ENCODE data around the gene AVPI1. TPM values are rescaled to one million over a fixed set of nuclear protein-coding genes. Genes with fewer than 3 reads are reported as not detected.

AVPI1 gene
- total RNA-seq, 1 donor from 2014 or later: 7.9 TPM

DNA sequence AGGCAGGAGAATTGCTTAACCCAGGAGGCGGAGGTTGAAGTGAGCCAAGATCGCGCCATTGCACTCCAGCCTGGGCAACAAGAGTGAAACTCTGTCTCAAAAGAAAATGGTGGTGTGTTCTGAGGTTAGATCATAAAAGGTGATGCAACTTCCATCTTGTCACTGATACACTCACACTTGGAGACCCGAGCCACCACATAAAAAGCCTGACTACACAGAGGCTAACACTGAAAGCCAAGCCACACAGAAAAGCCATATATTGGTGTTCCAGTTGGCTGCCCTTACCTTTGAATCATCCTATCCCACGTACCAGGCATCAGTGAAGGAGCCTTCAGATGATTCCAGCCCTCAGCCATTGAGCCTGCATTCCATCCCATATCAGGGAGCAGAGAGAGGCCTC lies 57.8 kb downstream of the AVPI1 start:
- no peak overlapping the region for H3K27ac Mint-ChIP-seq
- H3K36me3 Mint-ChIP-seq: no peaks in the 10 kb centered on the region
- no peaks in the 10 kb centered on the region for H3K9me3 Mint-ChIP-seq
- no peaks in the 10 kb centered on the region for H3K27me3 Mint-ChIP-seq (ENCODE audit: low read depth)
- H3K4me1 Mint-ChIP-seq: peaks cover 11% of the 10 kb centered on the region
- H3K4me3 Mint-ChIP-seq: no peak overlapping the region
- DNase-seq (ENCODE audit: low spot score in 2 of 2, unreplicated experiment in 2 of 2): no peak
- TF ChIP-seq, protein P1, sequence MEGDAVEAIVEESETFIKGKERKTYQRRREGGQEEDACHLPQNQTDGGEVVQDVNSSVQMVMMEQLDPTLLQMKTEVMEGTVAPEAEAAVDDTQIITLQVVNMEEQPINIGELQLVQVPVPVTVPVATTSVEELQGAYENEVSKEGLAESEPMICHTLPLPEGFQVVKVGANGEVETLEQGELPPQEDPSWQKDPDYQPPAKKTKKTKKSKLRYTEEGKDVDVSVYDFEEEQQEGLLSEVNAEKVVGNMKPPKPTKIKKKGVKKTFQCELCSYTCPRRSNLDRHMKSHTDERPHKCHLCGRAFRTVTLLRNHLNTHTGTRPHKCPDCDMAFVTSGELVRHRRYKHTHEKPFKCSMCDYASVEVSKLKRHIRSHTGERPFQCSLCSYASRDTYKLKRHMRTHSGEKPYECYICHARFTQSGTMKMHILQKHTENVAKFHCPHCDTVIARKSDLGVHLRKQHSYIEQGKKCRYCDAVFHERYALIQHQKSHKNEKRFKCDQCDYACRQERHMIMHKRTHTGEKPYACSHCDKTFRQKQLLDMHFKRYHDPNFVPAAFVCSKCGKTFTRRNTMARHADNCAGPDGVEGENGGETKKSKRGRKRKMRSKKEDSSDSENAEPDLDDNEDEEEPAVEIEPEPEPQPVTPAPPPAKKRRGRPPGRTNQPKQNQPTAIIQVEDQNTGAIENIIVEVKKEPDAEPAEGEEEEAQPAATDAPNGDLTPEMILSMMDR (IDR thresholded peaks at IDR 0.05; ENCODE audit: unreplicated experiment): no peak

DNA sequence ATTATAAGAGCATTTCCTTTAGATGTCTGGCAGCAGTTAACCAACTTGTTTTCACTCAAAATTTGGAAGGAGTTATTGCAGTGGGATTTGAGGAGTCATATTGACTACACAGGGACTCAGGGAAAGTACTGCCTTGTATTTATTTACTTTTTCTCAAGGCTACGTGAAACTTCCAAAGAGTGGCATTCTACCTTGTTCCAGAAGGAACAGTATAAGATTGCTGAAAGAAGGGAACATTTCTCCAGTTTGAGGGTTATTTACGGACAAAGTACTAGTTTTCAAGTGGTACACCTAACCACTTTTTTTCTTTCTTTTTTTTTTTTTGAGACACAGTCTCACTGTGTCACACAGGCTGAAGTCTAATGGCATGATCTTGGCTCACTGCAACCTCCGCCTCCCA lies 58.8 kb downstream of the AVPI1 start:
- Mint-ChIP-seq H3K4me3 (no peak overlapping the region), H3K27me3 (ENCODE audit: low read depth) (no peaks in the 10 kb centered on the region), H3K9me3 (no peaks in the 10 kb centered on the region), H3K27ac (no peak overlapping the region), H3K36me3 (no peaks in the 10 kb centered on the region), H3K4me1 (peaks cover 6% of the 10 kb centered on the region)
- DNase-seq (ENCODE audit: low spot score in 2 of 2, unreplicated experiment in 2 of 2): no peak
- TF ChIP-seq, protein P1 (IDR thresholded peaks at IDR 0.05; ENCODE audit: unreplicated experiment): no peak

DNA sequence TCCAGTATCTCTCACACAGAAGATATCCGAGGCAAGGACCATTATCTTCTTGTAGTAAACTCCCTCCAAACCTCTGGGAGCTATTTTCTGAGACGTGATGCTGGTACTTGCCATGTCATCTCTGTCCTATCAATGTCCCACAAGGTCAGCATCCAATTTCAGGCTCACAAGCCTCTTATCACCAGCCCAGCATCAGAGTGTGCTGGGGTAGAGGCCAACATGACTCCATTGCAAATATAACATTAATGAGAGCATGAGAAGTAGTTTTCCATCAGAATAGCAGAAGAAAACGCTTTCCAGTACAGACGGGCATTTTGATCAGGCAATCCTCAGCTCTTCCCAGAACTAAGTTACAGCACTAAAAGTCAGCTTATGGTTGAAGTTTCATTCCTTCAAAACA lies 59.3 kb downstream of the AVPI1 start:
- peaks cover 4% of the 10 kb centered on the region for H3K4me1 Mint-ChIP-seq
- DNase-seq (ENCODE audit: low spot score in 2 of 2, unreplicated experiment in 2 of 2): no peak
- no peaks in the 10 kb centered on the region for H3K27me3 Mint-ChIP-seq (ENCODE audit: low read depth)
- no peaks in the 10 kb centered on the region for H3K36me3 Mint-ChIP-seq
- TF ChIP-seq, protein P1 (IDR thresholded peaks at IDR 0.05; ENCODE audit: unreplicated experiment): no peak
- no peak overlapping the region for H3K4me3 Mint-ChIP-seq
- no peak overlapping the region for H3K27ac Mint-ChIP-seq
- no peaks in the 10 kb centered on the region for H3K9me3 Mint-ChIP-seq

Other genes starting within 250 kb of the AVPI1 start
- 28.2 to 31.2 TPM (median 30.6 TPM) in 3 replicates for gene EXOSC1, start 241.2 kb downstream of the AVPI1 start, total RNA-seq
- gene ZDHHC16, start 241.1 kb downstream of the AVPI1 start, total RNA-seq: 36.9 to 41.4 TPM (median 39.7 TPM) in 3 replicates
- 82.5 to 88.1 TPM (median 84.9 TPM) in 3 replicates for gene MMS19, start 188.8 kb downstream of the AVPI1 start, total RNA-seq
- 9.1 to 9.4 TPM (median 9.4 TPM) in 3 replicates for gene UBTD1, start 188.3 kb downstream of the AVPI1 start, total RNA-seq
- 0.20 to 0.24 TPM (median 0.20 TPM) in 3 replicates for gene ANKRD2, start 114.5 kb downstream of the AVPI1 start, total RNA-seq
- gene HOGA1, start 102.9 kb downstream of the AVPI1 start, total RNA-seq: 0.31 to 0.50 TPM (median 0.40 TPM) in 3 replicates
- not detected in 3 replicates for gene C10orf62, start 97.5 kb downstream of the AVPI1 start, total RNA-seq
- 15.4 to 17.3 TPM (median 16.4 TPM) in 3 replicates for gene MORN4, start 53.7 kb downstream of the AVPI1 start, total RNA-seq
- 18.4 to 20.1 TPM (median 18.7 TPM) in 3 replicates for gene PI4K2A, start 46.6 kb downstream of the AVPI1 start, total RNA-seq
- 72.5 to 75.4 TPM (median 75.4 TPM) in 3 replicates for gene MARVELD1, start 26.5 kb upstream of the AVPI1 start, total RNA-seq
- 39.6 to 40.7 TPM (median 39.9 TPM) in 3 replicates for gene ZFYVE27, start 49.9 kb upstream of the AVPI1 start, total RNA-seq
- 0.69 to 1.1 TPM (median 0.86 TPM) in 3 replicates for gene SFRP5, start 84.8 kb upstream of the AVPI1 start, total RNA-seq
- gene GOLGA7B, start 162.6 kb upstream of the AVPI1 start, total RNA-seq: 0.07 to 0.16 TPM (median 0.09 TPM) in 3 replicates